HEK293 (cell line): ENCODE results near the gene TRAF3.
A peak's percentile ranks its signal among the peaks of the same experiment; 100 is the strongest.

ENCODE experiments used
- CTCF ChIA-PET: fragments of 350-600 bp; formaldehyde crosslinking; extraction: SDS; loops from one replicate; lab custom pipeline; 2021; ENCODE audit warnings: antibody characterized with exemption; lab: Yijun Ruan, JAX
- POLR2A ChIA-PET: fragments of 300-600 bp; formaldehyde crosslinking; extraction: SDS; loops from one replicate; lab custom pipeline; 2020; ENCODE audit warnings: antibody characterized with exemption, inconsistent platforms; lab: Yijun Ruan, JAX
- H3K27ac ChIP-seq: fragments of 200-500 bp; sonication (Bioruptor generic); 2 replicates; pipeline ENCODE4 v1.5.1; 2014; ENCODE audit warnings: low read depth, low read length, control low read depth, inconsistent platforms; ENCODE audit errors: extremely low read depth
- H3K36me3 ChIP-seq, 2 experiments: fragments of 200-500 bp in 1 of 2; sonication (Bioruptor generic) in 1 of 2; 1 replicate in 1 of 2; 2 replicates in 1 of 2; pipeline ENCODE4 v1.5.1; 2014 to 2017; ENCODE audit warnings: inconsistent platforms in 2 of 2, low read length in 2 of 2; ENCODE audit not compliant: control insufficient read depth in 2 of 2, insufficient read depth in 1 of 2
- H3K4me1 ChIP-seq: fragments of 200-500 bp; sonication (Bioruptor generic); 2 replicates; pipeline ENCODE4 v1.5.1; 2014; ENCODE audit warnings: mild to moderate bottlenecking, low read length, inconsistent platforms; ENCODE audit not compliant: control insufficient read depth, insufficient read depth
- H3K4me3 ChIP-seq: 2 replicates; pipeline ENCODE4 v1.5.1; 2011; ENCODE audit warnings: low read depth, mild to moderate bottlenecking, control low read depth, low read length, moderate library complexity
- H3K9me3 ChIP-seq: fragments of 200-500 bp; sonication (Bioruptor generic); 2 replicates; pipeline ENCODE4 v1.5.1; 2014; ENCODE audit warnings: low read depth, low read length, inconsistent platforms; ENCODE audit not compliant: control insufficient read depth, insufficient read depth
- HOXC10 ChIP-seq: sonication (generic); formaldehyde crosslinking; IDR thresholded peaks from 2 replicates; pipeline ENCODE4 v1.8.1; 2023; ENCODE audit warnings: mild to moderate bottlenecking, missing genetic modification reagents
- OVOL3 ChIP-seq: fragments of 450-650 bp; formaldehyde crosslinking; IDR thresholded peaks from 2 replicates; pipeline ENCODE4 v1.5.1; 2016; ENCODE audit warnings: missing biosample characterization, missing genetic modification characterization
- REST ChIP-seq: fragments of 450-650 bp; formaldehyde crosslinking; IDR thresholded peaks from 2 replicates; pipeline ENCODE4 v1.5.1; 2016; ENCODE audit warnings: missing biosample characterization, missing genetic modification characterization
- SETDB1 ChIP-seq: IDR thresholded peaks from one replicate; pipeline ENCODE4 v1.6.1; 2017; ENCODE audit warnings: mild to moderate bottlenecking, low read length, moderate library complexity, mixed read lengths; ENCODE audit not compliant: insufficient read length
- YY1 ChIP-seq: fragments of 450-650 bp; formaldehyde crosslinking; IDR thresholded peaks from 2 replicates; pipeline ENCODE4 v1.5.1; 2018; ENCODE audit warnings: missing biosample characterization, missing genetic modification characterization
- ZBTB17 ChIP-seq: fragments of 450-650 bp; formaldehyde crosslinking; IDR thresholded peaks from 2 replicates; pipeline ENCODE4 v1.5.1; 2016; ENCODE audit warnings: missing biosample characterization, missing genetic modification characterization
- ZFP69B ChIP-seq: fragments of 450-650 bp; formaldehyde crosslinking; IDR thresholded peaks from 2 replicates; pipeline ENCODE4 v1.5.1; 2016; ENCODE audit warnings: missing biosample characterization, missing genetic modification characterization
- ZIC2 ChIP-seq: fragments of 450-650 bp; formaldehyde crosslinking; IDR thresholded peaks from 2 replicates; pipeline ENCODE4 v1.5.1; 2016; ENCODE audit warnings: missing biosample characterization, missing genetic modification characterization
- ZNF18 ChIP-seq: fragments of 450-650 bp; formaldehyde crosslinking; IDR thresholded peaks from 2 replicates; pipeline ENCODE4 v1.5.1; 2016; ENCODE audit warnings: missing biosample characterization, missing genetic modification characterization
- ZNF184 ChIP-seq: fragments of 450-650 bp; IDR thresholded peaks from 2 replicates; pipeline ENCODE4 v1.5.1; 2018; ENCODE audit warnings: missing biosample characterization, mild to moderate bottlenecking, missing genetic modification characterization
- ZNF248 ChIP-seq: fragments of 450-650 bp; formaldehyde crosslinking; IDR thresholded peaks from 2 replicates; pipeline ENCODE4 v1.5.1; 2017; ENCODE audit warnings: missing biosample characterization, missing genetic modification characterization
- ZNF274 ChIP-seq, 2 experiments: fragments of 200-500 bp in 1 of 2; fragments of 450-650 bp in 1 of 2; sonication (Bioruptor generic) in 1 of 2; formaldehyde crosslinking in 1 of 2; IDR thresholded peaks; 2 replicates each; pipeline versions ENCODE4 v1.5.1 to v1.6.1; 2014 to 2016; ENCODE audit warnings: borderline replicate concordance in 1 of 2, inconsistent platforms in 1 of 2, low read length in 1 of 2, missing biosample characterization in 1 of 2, missing genetic modification characterization in 1 of 2
- ZNF324 ChIP-seq: fragments of 450-650 bp; formaldehyde crosslinking; IDR thresholded peaks from 2 replicates; pipeline ENCODE4 v1.5.1; 2016; ENCODE audit warnings: missing biosample characterization, missing genetic modification characterization
- ZNF544 ChIP-seq: fragments of 450-650 bp; formaldehyde crosslinking; IDR thresholded peaks from 2 replicates; pipeline ENCODE4 v1.5.0; 2017; ENCODE audit warnings: missing biosample characterization, missing genetic modification characterization
- ZNF555 ChIP-seq: fragments of 450-650 bp; formaldehyde crosslinking; conservative IDR thresholded peaks from 2 replicates; pipeline ENCODE4 v1.5.1; 2017; ENCODE audit warnings: missing biosample characterization, mild to moderate bottlenecking, missing genetic modification characterization, inconsistent platforms
- ZNF596 ChIP-seq: fragments of 450-650 bp; IDR thresholded peaks from 2 replicates; pipeline ENCODE4 v1.5.0; 2018; ENCODE audit warnings: missing biosample characterization, mild to moderate bottlenecking, missing genetic modification characterization, moderate library complexity
- ZNF677 ChIP-seq: fragments of 450-650 bp; IDR thresholded peaks from 2 replicates; pipeline ENCODE4 v1.5.0; 2018; ENCODE audit warnings: missing biosample characterization, mild to moderate bottlenecking, missing genetic modification characterization, moderate library complexity
- ZNF692 ChIP-seq: fragments of 450-650 bp; formaldehyde crosslinking; IDR thresholded peaks from 2 replicates; pipeline ENCODE4 v1.5.1; 2016; ENCODE audit warnings: missing biosample characterization, missing genetic modification characterization
- ZNF704 ChIP-seq: fragments of 450-650 bp; formaldehyde crosslinking; IDR thresholded peaks from 2 replicates; pipeline ENCODE4 v1.5.1; 2016; ENCODE audit warnings: missing biosample characterization, missing genetic modification characterization
- ZNF76 ChIP-seq: fragments of 450-650 bp; formaldehyde crosslinking; IDR thresholded peaks from 2 replicates; pipeline ENCODE4; 2016; ENCODE audit warnings: low read depth, missing biosample characterization, missing genetic modification characterization, borderline replicate concordance
- ZNF768 ChIP-seq: fragments of 450-650 bp; formaldehyde crosslinking; IDR thresholded peaks from 2 replicates; pipeline ENCODE4 v1.5.1; 2018; ENCODE audit warnings: missing biosample characterization, mild to moderate bottlenecking, missing genetic modification characterization
- ZNF830 ChIP-seq: fragments of 450-650 bp; IDR thresholded peaks from 2 replicates; pipeline ENCODE4 v1.5.0; 2018; ENCODE audit warnings: missing biosample characterization, missing genetic modification characterization, low read depth, mild to moderate bottlenecking, moderate library complexity

Gene TRAF3

GRCh38 chr14:102908766-102909455 lies 131.7 kb downstream of the TRAF3 start (continued):
- TF ChIP-seq ZNF830 (tag by site-specific recombination) (no peak), ZNF768 (tag by site-specific recombination) (no peak), REST (no peak), ZFP69B (tag by site-specific recombination) (no peak), ZNF692 (tag by site-specific recombination) (no peak), ZBTB17 (tag by site-specific recombination) (no peak), SETDB1 (no peak), HOXC10 (no peak), ZNF704 (tag by site-specific recombination) (no peak)

GRCh38 chr14:102909462-102909861 lies 132.2 kb downstream of the TRAF3 start:
- ChIA-PET CTCF (interaction anchor here (0.5 to 1.0 kb wide), 2 partner anchors 9 to 216 kb away, joined by 3 read pairs; no protein-coding TSS in a partner anchor), POLR2A (no interaction called here)
- Histone ChIP-seq H3K9me3 (no peaks in the 10 kb centered on the region), H3K4me1 (no peaks in the 10 kb centered on the region), H3K27ac (no peak overlapping the region), H3K4me3 (no peak overlapping the region), H3K36me3 (peaks cover 0 to 35% of the 10 kb centered on the region in 2 experiments; a peak in 2 of 3 replicates)
- TF ChIP-seq ZNF324 (tag by site-specific recombination) (no peak), ZIC2 (tag by site-specific recombination) (peak; percentile 21; the same call in 1 of the 2 replicates)

GRCh38 chr14:102909911-102910310 lies 132.7 kb downstream of the TRAF3 start:
- Histone ChIP-seq H3K27ac (no peak overlapping the region), H3K4me3 (no peak overlapping the region), H3K9me3 (no peaks in the 10 kb centered on the region), H3K4me1 (no peaks in the 10 kb centered on the region), H3K36me3 (peaks cover 0 to 34% of the 10 kb centered on the region in 2 experiments; a peak in 1 of 3 replicates)
- CTCF ChIA-PET: interaction anchor here (0.5 to 1.2 kb wide), 2 partner anchors 8 to 315 kb away, joined by 3 to 4 read pairs; no protein-coding TSS in a partner anchor
- POLR2A ChIA-PET: no interaction called here
- TF ChIP-seq OVOL3 (no peak), ZNF596 (tag by site-specific recombination) (no peak)

- no peaks in the 10 kb centered on the region for H3K4me1 ChIP-seq
- no peak overlapping the region for H3K27ac ChIP-seq
- H3K9me3 ChIP-seq: no peaks in the 10 kb centered on the region
- ChIA-PET POLR2A (no interaction called here), CTCF (interaction anchor here (1.2 kb wide), 1 partner anchor 316 kb away, joined by 4 read pairs; no protein-coding TSS in a partner anchor)
- peaks cover 0 to 29% of the 10 kb centered on the region in 2 experiments; a peak in 1 of 3 replicates for H3K36me3 ChIP-seq
- H3K4me3 ChIP-seq: no peak overlapping the region
- no peak for TF ChIP-seq ZNF677 (tag by site-specific recombination)
- TF ChIP-seq ZNF184 (tag by site-specific recombination): no peak
- no peak for TF ChIP-seq ZNF18 (tag by site-specific recombination)
- TF ChIP-seq ZNF274 (IDR thresholded peaks at IDR 0.05; ENCODE audit: low read length): no peak
- no peak for TF ChIP-seq ZNF274 (tag by site-specific recombination; IDR thresholded peaks at IDR 0.05; ENCODE audit: borderline replicate concordance)
- no peak for TF ChIP-seq ZNF76 (tag by site-specific recombination)
- TF ChIP-seq ZNF555 (tag by site-specific recombination): no peak
- TF ChIP-seq ZNF544 (tag by site-specific recombination): no peak
- no peak for TF ChIP-seq YY1 (tag by site-specific recombination)
- no peak for TF ChIP-seq ZNF248 (tag by site-specific recombination)
Observed at GRCh38 chr14:102910442-102910841, 133.2 kb downstream of the TRAF3 start.
